Caco-2 (cell line): Measurements from ENCODE around the gene RGS6. TPM values are rescaled to one million over a fixed set of nuclear protein-coding genes. Genes with fewer than 3 reads are reported as not detected.

ENCODE experiments used
- BruUV-seq: library from RNA; stranded (reverse); fragments of 400-500 nt; replicated peaks from 2 replicates; lab custom pipeline; 2021; lab: Mats Ljungman, UMichigan
- CTCF ChIA-PET: fragments of 300-600 bp; sonication (Branson Sonifier 250); formaldehyde crosslinking; loops from one replicate; lab custom pipeline; 2022; ENCODE audit warnings: antibody characterized with exemption; lab: Charles Lee
- POLR2A ChIA-PET: fragments of 300-600 bp; sonication (Branson Sonifier 250); formaldehyde crosslinking; loops from one replicate; lab custom pipeline; 2022; ENCODE audit warnings: antibody characterized with exemption; lab: Charles Lee
- DNase-seq, 2 experiments: peaks; one replicate each; pipeline versions ENCODE4 v3.0.0 to v3.0.0-alpha.2; 2020 to 2022
- H3K27me3 ChIP-seq: replicated peaks from 2 replicates; pipeline ENCODE4 v1.6.0; 2011; ENCODE audit warnings: low read length; ENCODE audit not compliant: control insufficient read depth, insufficient read depth
- H3K36me3 ChIP-seq: 2 replicates; pipeline ENCODE4 v1.5.1; 2011; ENCODE audit warnings: low read length; ENCODE audit not compliant: control insufficient read depth, insufficient read depth
- H3K4me1 ChIP-seq: fragments of 250-450 bp; sonication (Bioruptor Pico); 2 replicates; pipeline ENCODE4 v1.5.1; 2020; ENCODE audit warnings: mild to moderate bottlenecking
- H3K4me3 ChIP-seq: 2 replicates; pipeline ENCODE4 v1.5.1; 2011; ENCODE audit warnings: low read depth, mild to moderate bottlenecking, control low read depth, low read length
- H3K9me3 ChIP-seq: fragments of 250-450 bp; sonication (Bioruptor Pico); 2 replicates; pipeline ENCODE4 v1.5.1; 2020; ENCODE audit warnings: mild to moderate bottlenecking, moderate library complexity
- H3K27ac Mint-ChIP-seq: one replicate; pipeline ENCODE4 v1.8.0; 2022; ENCODE audit warnings: mixed read lengths; ENCODE audit not compliant: unreplicated experiment
- H3K27me3 Mint-ChIP-seq: one replicate; pipeline ENCODE4 v1.8.0; 2022; ENCODE audit warnings: mixed read lengths; ENCODE audit not compliant: insufficient read depth, unreplicated experiment
- H3K36me3 Mint-ChIP-seq: one replicate; pipeline ENCODE4 v1.8.0; 2022; ENCODE audit warnings: mild to moderate bottlenecking, mixed read lengths; ENCODE audit not compliant: insufficient read depth, unreplicated experiment
- H3K4me1 Mint-ChIP-seq: one replicate; pipeline ENCODE4 v1.8.0; 2022; ENCODE audit warnings: low read depth, mixed read lengths; ENCODE audit not compliant: unreplicated experiment
- H3K4me3 Mint-ChIP-seq: one replicate; pipeline ENCODE4 v1.8.0; 2022; ENCODE audit warnings: mild to moderate bottlenecking, moderate library complexity, mixed read lengths; ENCODE audit not compliant: unreplicated experiment
- H3K9me3 Mint-ChIP-seq: one replicate; pipeline ENCODE4 v1.8.0; 2022; ENCODE audit warnings: mixed read lengths; ENCODE audit not compliant: unreplicated experiment
- CTCF ChIP-seq, 2 experiments: fragments of 200-600 bp in 1 of 2; IDR thresholded peaks; 1 replicate in 1 of 2; 2 replicates in 1 of 2; pipeline versions ENCODE4 v1.5.1 to v1.8.0; 2011 to 2022; ENCODE audit warnings: antibody characterized with exemption in 1 of 2, control low read depth in 1 of 2, inconsistent platforms in 1 of 2, low read depth in 1 of 2, low read length in 1 of 2, mild to moderate bottlenecking in 1 of 2, moderate library complexity in 1 of 2; ENCODE audit not compliant: insufficient read depth in 1 of 2, severe bottlenecking in 1 of 2, unreplicated experiment in 1 of 2
- intact Hi-C: fragments of 100-400 bp; cut with micrococcal nuclease; formaldehyde crosslinking; loops from one replicate; pipeline ENCODE4 v1.10.0; 2022; ENCODE audit not compliant: unreplicated experiment
- total RNA-seq: library from RNA; stranded (reverse); gene quantifications from 2 replicates; pipeline ENCODE4 v1.2.3, GENCODE V29; 2022

Gene RGS6
- total RNA-seq, 1 experiment from 2014 or later: not detected

DNA sequence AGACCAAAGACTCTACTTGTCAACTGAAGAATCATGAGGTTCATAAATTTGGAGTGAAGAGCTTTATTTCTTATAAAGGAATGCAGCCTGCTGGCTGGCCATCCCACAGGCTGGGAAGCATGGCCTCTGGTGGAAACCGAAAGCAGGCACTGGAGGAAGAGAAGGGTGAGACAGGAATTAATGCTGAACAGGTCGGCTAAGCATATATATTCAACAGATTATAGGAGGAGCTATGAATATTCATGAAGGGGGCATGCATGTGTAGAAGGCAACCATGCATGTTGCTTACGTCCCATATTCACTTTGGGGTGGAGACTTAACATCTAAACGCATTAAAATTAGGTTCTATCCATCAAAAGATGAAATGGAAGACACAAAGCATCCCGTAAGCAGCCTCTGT, 20.6 kb upstream of the RGS6 start:
- DNase-seq: no peak
- intact Hi-C loops: no loop called here

GRCh38 chr14:71913342-71913741, 18.9 kb upstream of the RGS6 start:
- Histone ChIP-seq H3K36me3 (no peaks in the 10 kb centered on the region), H3K27me3 (no peaks in the 10 kb centered on the region), H3K9me3 (no peaks in the 10 kb centered on the region), H3K4me3 (no peak overlapping the region), H3K4me1 (no peaks in the 10 kb centered on the region)
- Mint-ChIP-seq H3K27me3 (peaks cover 22% of the 10 kb centered on the region), H3K9me3 (no peaks in the 10 kb centered on the region), H3K4me1 (no peaks in the 10 kb centered on the region), H3K36me3 (no peaks in the 10 kb centered on the region), H3K4me3 (no peak overlapping the region), H3K27ac (no peak overlapping the region)
- ChIA-PET POLR2A (no interaction called here), CTCF (no interaction called here)
- no peak for DNase-seq
- intact Hi-C loops: no loop called here
- BruUV-seq: no TSS peak
- TF ChIP-seq CTCF (IDR thresholded peaks at IDR 0.05; ENCODE audit: insufficient read depth in 1 of 2, low read depth in 1 of 2, low read length in 1 of 2, severe bottlenecking in 1 of 2, unreplicated experiment in 1 of 2): no peak

More for the DNA sequence above, 20.6 kb upstream of the RGS6 start:
- H3K9me3 ChIP-seq: no peaks in the 10 kb centered on the region
- no peaks in the 10 kb centered on the region for H3K36me3 ChIP-seq
- Mint-ChIP-seq H3K9me3 (no peaks in the 10 kb centered on the region), H3K36me3 (no peaks in the 10 kb centered on the region), H3K27ac (no peak overlapping the region), H3K4me3 (no peak overlapping the region), H3K27me3 (peaks cover 28% of the 10 kb centered on the region), H3K4me1 (no peaks in the 10 kb centered on the region)
- ChIA-PET POLR2A (no interaction called here), CTCF (no interaction called here)
- no peak for TF ChIP-seq CTCF (IDR thresholded peaks at IDR 0.05; ENCODE audit: insufficient read depth in 1 of 2, low read depth in 1 of 2, low read length in 1 of 2, severe bottlenecking in 1 of 2, unreplicated experiment in 1 of 2)
- no peaks in the 10 kb centered on the region for H3K4me1 ChIP-seq
- H3K27me3 ChIP-seq: no peaks in the 10 kb centered on the region
- H3K4me3 ChIP-seq: no peak overlapping the region
- BruUV-seq: no TSS peak

- no peak overlapping the region for H3K4me3 ChIP-seq
- Mint-ChIP-seq H3K4me3 (no peak overlapping the region), H3K36me3 (no peaks in the 10 kb centered on the region), H3K27ac (no peak overlapping the region), H3K4me1 (no peaks in the 10 kb centered on the region), H3K9me3 (no peaks in the 10 kb centered on the region), H3K27me3 (peaks cover 16% of the 10 kb centered on the region)
- BruUV-seq: no TSS peak
- ChIA-PET POLR2A (no interaction called here), CTCF (no interaction called here)
- no peaks in the 10 kb centered on the region for H3K4me1 ChIP-seq
- no peaks in the 10 kb centered on the region for H3K27me3 ChIP-seq
- no peaks in the 10 kb centered on the region for H3K9me3 ChIP-seq
- no peak for DNase-seq
- no peaks in the 10 kb centered on the region for H3K36me3 ChIP-seq
- intact Hi-C loops: no loop called here
- no peak for TF ChIP-seq CTCF (IDR thresholded peaks at IDR 0.05; ENCODE audit: insufficient read depth in 1 of 2, low read depth in 1 of 2, low read length in 1 of 2, severe bottlenecking in 1 of 2, unreplicated experiment in 1 of 2)
Measured at GRCh38 chr14:71918955-71919354, 13.3 kb upstream of the RGS6 start.
